NB4 (cell line): ENCODE measurements around the gene SLC25A43.
A peak's percentile ranks its signal among the peaks of the same experiment; 100 is the strongest.
"Not testable (repeated sequence)": the region's sequence is repeated elsewhere in the genome, so short reads cannot be mapped to it uniquely, and the experiment has no call there.

Experiments used
- DNase-seq: peaks from one replicate; pipeline ENCODE4 v3.0.0; 2010; ENCODE audit warnings: low read depth
- H3K4me3 ChIP-seq: one replicate; pipeline ENCODE4 v1.5.1; 2011; ENCODE audit warnings: mild to moderate bottlenecking, low read depth, low read length, moderate library complexity
- MYC ChIP-seq: IDR thresholded peaks from 2 replicates; pipeline ENCODE4 v1.6.1; 2011; ENCODE audit warnings: low read depth, low read length
- POLR2A ChIP-seq: IDR thresholded peaks from 2 replicates; pipeline ENCODE4 v1.6.1; 2011; ENCODE audit warnings: mild to moderate bottlenecking; ENCODE audit not compliant: insufficient read length; ENCODE audit errors: extremely low read depth
- TF ChIP-seq, protein P1 (sequence below): IDR thresholded peaks from one replicate; pipeline ENCODE4 v1.5.1; 2012; ENCODE audit warnings: low read depth, low read length
- TF ChIP-seq, protein P2 (sequence below): IDR thresholded peaks from 2 replicates; pipeline ENCODE4 v1.6.1; 2011; ENCODE audit warnings: low read depth, low read length

SLC25A43 gene

DNA sequence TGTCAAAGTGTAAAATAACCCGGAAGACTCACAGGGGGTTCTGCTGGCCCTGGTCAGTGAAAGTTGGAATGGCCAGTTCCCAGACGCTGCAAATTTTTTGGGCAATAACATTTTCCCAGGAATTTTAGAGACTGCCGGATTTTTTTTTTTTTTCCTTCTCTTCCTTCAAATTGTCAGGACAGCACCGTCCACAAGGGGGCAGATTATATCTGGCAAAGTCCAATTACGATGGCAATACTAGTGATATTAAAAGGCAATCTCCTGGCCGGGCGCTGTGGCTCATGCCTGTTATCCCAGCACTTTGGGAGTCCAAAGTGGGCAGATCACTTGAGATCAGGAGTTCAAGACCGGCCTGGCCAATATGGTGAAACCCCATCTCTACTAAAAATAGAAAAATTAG, 89.6 kb downstream of the SLC25A43 start:
- TF ChIP-seq MYC, result no peak
- TF ChIP-seq, protein P1, sequence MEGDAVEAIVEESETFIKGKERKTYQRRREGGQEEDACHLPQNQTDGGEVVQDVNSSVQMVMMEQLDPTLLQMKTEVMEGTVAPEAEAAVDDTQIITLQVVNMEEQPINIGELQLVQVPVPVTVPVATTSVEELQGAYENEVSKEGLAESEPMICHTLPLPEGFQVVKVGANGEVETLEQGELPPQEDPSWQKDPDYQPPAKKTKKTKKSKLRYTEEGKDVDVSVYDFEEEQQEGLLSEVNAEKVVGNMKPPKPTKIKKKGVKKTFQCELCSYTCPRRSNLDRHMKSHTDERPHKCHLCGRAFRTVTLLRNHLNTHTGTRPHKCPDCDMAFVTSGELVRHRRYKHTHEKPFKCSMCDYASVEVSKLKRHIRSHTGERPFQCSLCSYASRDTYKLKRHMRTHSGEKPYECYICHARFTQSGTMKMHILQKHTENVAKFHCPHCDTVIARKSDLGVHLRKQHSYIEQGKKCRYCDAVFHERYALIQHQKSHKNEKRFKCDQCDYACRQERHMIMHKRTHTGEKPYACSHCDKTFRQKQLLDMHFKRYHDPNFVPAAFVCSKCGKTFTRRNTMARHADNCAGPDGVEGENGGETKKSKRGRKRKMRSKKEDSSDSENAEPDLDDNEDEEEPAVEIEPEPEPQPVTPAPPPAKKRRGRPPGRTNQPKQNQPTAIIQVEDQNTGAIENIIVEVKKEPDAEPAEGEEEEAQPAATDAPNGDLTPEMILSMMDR, result peak; percentile 45
- peak; percentile 45 for DNase-seq
- no peak overlapping the region for H3K4me3 ChIP-seq

DNA sequence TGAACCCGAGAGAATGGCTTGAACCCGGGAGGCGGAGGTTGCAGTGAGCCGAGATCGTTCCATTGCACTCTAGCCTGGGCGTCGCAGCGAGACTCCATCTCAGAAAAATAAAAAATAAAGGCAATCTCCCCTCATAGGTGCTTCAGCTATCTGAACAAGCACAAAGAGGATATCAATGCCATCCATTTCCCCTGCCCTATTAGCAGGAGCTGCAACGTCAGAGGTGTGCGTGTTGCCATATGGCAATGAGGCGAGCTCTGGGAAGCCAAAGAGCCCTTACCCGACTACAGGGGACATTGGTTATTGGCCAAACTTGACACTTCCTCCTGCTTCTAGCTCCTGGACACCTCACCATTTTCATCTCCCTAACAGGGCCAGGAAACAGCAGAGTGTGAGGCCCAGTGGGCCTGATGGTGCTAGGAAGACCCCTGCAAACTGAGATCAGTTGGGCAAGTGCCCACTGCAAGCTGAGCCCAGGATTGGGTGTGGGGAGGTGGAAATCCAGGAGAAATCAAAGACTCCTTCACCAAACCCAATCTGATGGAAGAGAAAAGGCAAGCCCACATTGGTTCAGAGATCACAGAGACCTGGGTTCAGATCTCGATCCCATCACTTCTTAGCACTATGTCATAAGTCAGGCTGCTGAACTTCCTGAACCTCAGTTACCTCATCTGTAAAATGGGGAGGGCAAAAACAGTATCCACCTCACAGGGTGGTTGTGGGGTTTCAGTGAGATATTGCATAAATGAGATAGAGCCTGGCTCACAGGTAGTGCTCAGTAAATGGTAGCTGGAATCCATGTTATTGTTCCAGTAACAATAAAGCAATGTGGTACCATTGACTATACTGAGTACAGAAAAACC, 90.3 kb downstream of the SLC25A43 start:
- H3K4me3 ChIP-seq, result no peak overlapping the region
- TF ChIP-seq, protein P1, result no peak
- TF ChIP-seq MYC, result no peak
- TF ChIP-seq POLR2A, result no peak
- TF ChIP-seq, protein P2, sequence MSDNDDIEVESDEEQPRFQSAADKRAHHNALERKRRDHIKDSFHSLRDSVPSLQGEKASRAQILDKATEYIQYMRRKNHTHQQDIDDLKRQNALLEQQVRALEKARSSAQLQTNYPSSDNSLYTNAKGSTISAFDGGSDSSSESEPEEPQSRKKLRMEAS, result no peak
- no peak for DNase-seq

DNA sequence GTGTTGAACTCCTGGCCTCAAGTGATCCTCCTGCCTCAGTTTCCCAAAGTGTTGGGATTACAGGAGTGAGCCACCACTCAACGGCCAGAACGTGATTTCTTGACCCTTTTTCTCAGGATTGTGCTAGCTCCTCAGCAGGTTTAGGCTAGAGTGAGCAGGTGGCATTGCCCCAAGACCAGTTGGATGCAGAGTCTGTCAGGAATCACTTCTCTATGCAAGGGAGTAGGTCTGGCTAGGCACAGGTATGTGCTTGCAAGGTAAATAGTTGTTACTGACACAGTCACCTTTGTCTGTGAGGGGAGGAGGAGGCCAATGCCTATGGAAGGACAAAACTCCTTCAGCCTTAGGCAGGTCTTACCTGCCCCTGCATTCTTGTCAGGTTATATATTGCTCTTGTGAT, 93.3 kb downstream of the SLC25A43 start:
- DNase-seq, result no peak
- H3K4me3 ChIP-seq, result no peak overlapping the region
- TF ChIP-seq, protein P2, result no peak
- TF ChIP-seq, protein P1, result no peak
- TF ChIP-seq POLR2A (no peak), MYC (no peak)

DNA sequence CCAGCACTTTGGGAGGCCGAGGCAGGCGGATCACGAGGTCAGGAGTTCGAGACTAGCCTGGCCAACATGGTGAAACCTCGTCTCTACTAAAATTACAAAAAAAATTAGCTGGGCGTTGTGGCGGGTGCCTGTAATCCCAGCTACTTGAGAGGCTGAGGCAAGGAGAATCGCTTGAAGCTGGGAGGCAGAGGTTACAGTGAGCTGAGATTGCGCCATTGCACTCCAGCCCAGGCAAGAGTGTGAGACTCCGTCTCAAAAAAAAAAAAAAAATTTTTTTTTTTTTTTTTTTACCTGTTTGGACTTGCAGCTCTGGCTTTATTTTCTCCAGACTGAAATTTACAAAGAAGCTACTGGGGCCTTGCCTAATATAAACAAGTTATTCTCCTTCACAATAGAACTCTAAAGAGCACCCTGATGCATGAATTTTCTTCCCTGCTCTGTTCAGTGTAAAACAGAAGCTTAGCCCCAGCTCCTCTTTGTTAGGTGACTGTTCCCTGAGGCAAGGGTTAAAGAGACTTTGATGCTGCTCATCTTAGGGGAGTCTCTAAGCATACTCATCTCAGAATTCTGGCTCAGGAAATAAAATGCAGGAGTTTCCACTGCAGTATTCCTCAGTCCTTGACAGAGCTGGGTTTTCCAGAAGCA, 94.8 kb downstream of the SLC25A43 start:
- not testable (repeated sequence) for DNase-seq

DNA sequence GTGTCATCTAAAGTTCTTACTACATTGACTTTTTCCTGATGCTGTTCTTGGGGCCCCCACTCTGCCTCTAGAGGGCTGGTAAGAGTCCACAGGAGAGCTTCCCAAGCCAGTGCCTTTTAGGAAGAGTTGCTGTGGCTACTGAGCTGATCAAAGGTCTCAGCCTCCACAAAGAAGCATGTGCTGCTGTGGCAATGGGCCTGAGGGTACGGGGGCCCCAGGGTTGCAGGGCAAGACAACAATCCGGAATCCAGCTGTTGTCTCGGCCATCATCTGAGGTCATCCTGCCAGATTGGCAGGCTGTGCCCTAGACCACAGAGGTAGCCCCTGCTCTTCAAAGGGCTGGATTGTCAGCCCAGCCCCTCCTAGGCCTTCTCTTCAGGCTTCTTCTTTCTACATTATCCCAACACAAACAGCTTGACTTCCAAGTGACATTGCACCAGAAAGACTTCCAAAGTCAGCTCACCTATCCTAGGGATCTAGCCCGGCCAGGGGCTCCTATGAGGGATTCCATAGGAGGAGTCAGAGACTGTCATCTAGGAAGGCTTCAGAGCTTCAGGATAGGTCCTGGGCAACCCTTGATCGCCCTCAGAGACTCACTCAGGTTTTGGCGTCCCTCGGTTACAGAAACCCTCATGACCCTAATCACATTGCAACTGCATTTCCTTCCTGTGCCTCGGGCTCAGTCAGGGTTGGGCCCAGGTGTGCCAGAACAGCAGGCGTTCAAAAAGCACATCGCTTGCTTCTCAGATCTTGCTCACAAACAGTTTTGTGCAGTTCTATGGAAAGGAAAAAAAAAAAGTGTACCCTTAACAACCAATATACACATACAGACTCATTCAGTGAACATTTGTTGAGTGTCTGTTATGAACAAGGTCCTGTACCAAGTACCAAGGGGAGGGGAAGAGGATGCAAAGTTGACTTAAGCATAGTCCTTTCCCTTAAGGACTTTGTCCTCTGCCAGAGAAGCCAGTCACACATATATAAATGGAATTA, 96.9 kb downstream of the SLC25A43 start:
- no peak for TF ChIP-seq MYC
- TF ChIP-seq, protein P1, result no peak
- H3K4me3 ChIP-seq, result no peak overlapping the region
- no peak for DNase-seq

More for the DNA sequence above, 94.8 kb downstream of the SLC25A43 start:
- H3K4me3 ChIP-seq, result not testable (repeated sequence)

DNA sequence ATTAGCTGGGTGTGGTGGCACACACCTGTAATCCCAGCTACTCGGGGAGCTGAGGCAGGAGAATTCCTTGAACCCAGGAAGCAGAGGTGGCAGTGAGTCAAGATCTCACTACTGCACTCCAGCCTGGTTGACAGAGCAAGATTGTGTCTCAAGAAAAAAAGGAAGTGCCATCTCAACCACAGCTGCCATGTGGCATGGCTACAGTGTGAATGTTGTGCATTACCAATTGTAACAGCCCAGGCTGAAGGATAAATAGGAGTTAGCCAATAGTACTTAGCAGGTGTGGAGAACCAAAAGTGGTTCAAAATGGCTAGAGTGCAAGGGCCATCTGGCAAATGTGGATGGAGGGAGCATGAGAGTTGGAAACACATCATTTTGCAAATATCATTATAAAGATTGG, 98.0 kb downstream of the SLC25A43 start:
- DNase-seq, result peak; percentile 76
- TF ChIP-seq, protein P2, result peak; percentile 80
- TF ChIP-seq, protein P1, result no peak
- no peak for TF ChIP-seq POLR2A
- peak; percentile 65 for TF ChIP-seq MYC
- no peak overlapping the region for H3K4me3 ChIP-seq
